Common myeloid progenitor, CD34-positive (primary cell): ENCODE measurements around the gene BACH2.
"Not testable (repeated sequence)": the region's sequence is repeated elsewhere in the genome, so short reads cannot be mapped to it uniquely, and the experiment has no call there.

Source experiments
- CTCF ChIA-PET: fragments of 350-600 bp; sonication (Branson Sonifier 250); formaldehyde crosslinking; loops from one replicate; lab custom pipeline; 2021; ENCODE audit warnings: antibody characterized with exemption; lab: Charles Lee
- POLR2A ChIA-PET: fragments of 350-600 bp; sonication (Branson Sonifier 250); formaldehyde crosslinking; loops from one replicate; lab custom pipeline; 2021; ENCODE audit warnings: antibody characterized with exemption; lab: Charles Lee
- DNase-seq, 3 donors: peaks; one replicate each; pipeline versions ENCODE4 v3.0.0 to v3.0.0-alpha.2; 2013
- H3K27ac ChIP-seq, 2 experiments: 1 replicate in 1 of 2; 2 replicates in 1 of 2; pipeline ENCODE4 v1.7.0; 2013; ENCODE audit warnings: inconsistent platforms in 2 of 2, low read length in 2 of 2, mild to moderate bottlenecking in 2 of 2, low read depth in 1 of 2, moderate library complexity in 1 of 2; ENCODE audit not compliant: severe bottlenecking in 2 of 2, insufficient read depth in 1 of 2, poor library complexity in 1 of 2
- H3K27me3 ChIP-seq, 5 experiments: replicated peaks in 2 of 5; 1 replicate in 3 of 5; 2 replicates in 2 of 5; pipeline versions ENCODE4 v1.6.1 to v1.7.0; 2013; ENCODE audit warnings: low read length in 4 of 5, mild to moderate bottlenecking in 2 of 5, moderate library complexity in 2 of 5, inconsistent platforms in 1 of 5; ENCODE audit not compliant: insufficient read depth in 5 of 5, control insufficient read depth in 4 of 5
- H3K36me3 ChIP-seq, 4 experiments: 1 replicate in 2 of 4; 2 replicates in 2 of 4; pipeline versions ENCODE4 v1.6.1 to v1.7.0; 2013; ENCODE audit warnings: low read length in 3 of 4, control low read depth in 1 of 4, mild to moderate bottlenecking in 1 of 4; ENCODE audit not compliant: control insufficient read depth in 4 of 4, insufficient read depth in 4 of 4
- H3K4me1 ChIP-seq, 4 experiments: 1 replicate in 3 of 4; 2 replicates in 1 of 4; pipeline versions ENCODE4 v1.6.1 to v1.7.1; 2013; ENCODE audit warnings: low read length in 3 of 4, mild to moderate bottlenecking in 3 of 4, control low read depth in 1 of 4, inconsistent platforms in 1 of 4, moderate library complexity in 1 of 4; ENCODE audit not compliant: control insufficient read depth in 4 of 4, insufficient read depth in 4 of 4; ENCODE audit errors: control extremely low read depth in 1 of 4
- H3K4me3 ChIP-seq, 7 experiments: 1 replicate in 4 of 7; 2 replicates in 3 of 7; pipeline versions ENCODE4 v1.5.1 to v1.7.0; 2013; ENCODE audit warnings: mild to moderate bottlenecking in 7 of 7, low read length in 6 of 7, moderate library complexity in 6 of 7, inconsistent platforms in 2 of 7, low read depth in 2 of 7, control low read depth in 1 of 7; ENCODE audit not compliant: insufficient read depth in 4 of 7, control insufficient read depth in 1 of 7; ENCODE audit errors: extremely low read depth in 1 of 7
- H3K9me3 ChIP-seq, 5 experiments: 1 replicate in 4 of 5; 2 replicates in 1 of 5; pipeline versions ENCODE4 v1.6.1 to v1.7.1; 2013; ENCODE audit warnings: low read length in 4 of 5, mild to moderate bottlenecking in 2 of 5, inconsistent platforms in 1 of 5, low read depth in 1 of 5, moderate library complexity in 1 of 5; ENCODE audit not compliant: control insufficient read depth in 4 of 5, insufficient read depth in 2 of 5; ENCODE audit errors: control extremely low read depth in 1 of 5
- WGBS: methylation state at CpG from one replicate; pipeline ENCODE4 v1.1.5; 2013; ENCODE audit not compliant: insufficient coverage; 5-methylcytosine and 5-hydroxymethylcytosine counted together

Gene BACH2

GRCh38 chr6:90136176-90136575 is 160.5 kb downstream of the BACH2 start:
- Histone ChIP-seq H3K4me3 (no peak overlapping the region), H3K9me3 (no peaks in the 10 kb centered on the region), H3K27me3 (no peaks in the 10 kb centered on the region), H3K36me3 (no peaks in the 10 kb centered on the region), H3K4me1 (peaks cover 3 to 24% (median 8%) of the 10 kb centered on the region in 4 experiments), H3K27ac (no peak overlapping the region)
- no CpG with 5 or more reads among the region's 2 CpGs for WGBS
- DNase-seq = no peak
- ChIA-PET POLR2A (no interaction called here), CTCF (interaction anchor here (1.6 to 1.7 kb wide), 2 partner anchors 18 to 196 kb away, joined by 4 to 5 read pairs; no protein-coding TSS in a partner anchor)

DNA sequence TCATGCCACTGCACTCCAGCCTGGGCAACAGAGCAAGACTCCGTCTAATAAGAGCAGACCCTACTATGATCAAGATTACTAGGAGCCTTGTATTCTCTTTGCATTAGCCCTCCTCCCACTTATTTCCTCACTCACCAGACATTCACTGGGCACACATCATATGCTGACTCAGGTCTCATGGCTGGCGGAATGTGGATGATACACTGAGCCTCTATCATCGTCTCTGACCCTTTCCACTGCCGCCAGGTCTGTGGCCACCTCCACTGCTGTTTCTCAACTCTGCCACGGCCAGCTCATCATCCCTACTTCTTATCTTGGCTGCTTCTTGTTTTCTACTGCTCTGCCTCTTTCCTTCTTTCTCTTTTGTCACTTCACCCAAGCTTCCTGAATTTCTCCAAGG is 161.0 kb downstream of the BACH2 start:
- H3K36me3 ChIP-seq = no peaks in the 10 kb centered on the region
- H3K4me1 ChIP-seq = peaks cover 3 to 24% (median 8%) of the 10 kb centered on the region in 4 experiments
- POLR2A ChIA-PET = no interaction called here
- no peaks in the 10 kb centered on the region for H3K27me3 ChIP-seq
- DNase-seq = peak in 2 of 3 donors; percentile 31
- 64% methylated on average over 4 of the region's 5 CpGs for WGBS
- no peaks in the 10 kb centered on the region for H3K9me3 ChIP-seq
- no peak overlapping the region for H3K4me3 ChIP-seq
- CTCF ChIA-PET = no interaction called here
- no peak overlapping the region for H3K27ac ChIP-seq

DNA sequence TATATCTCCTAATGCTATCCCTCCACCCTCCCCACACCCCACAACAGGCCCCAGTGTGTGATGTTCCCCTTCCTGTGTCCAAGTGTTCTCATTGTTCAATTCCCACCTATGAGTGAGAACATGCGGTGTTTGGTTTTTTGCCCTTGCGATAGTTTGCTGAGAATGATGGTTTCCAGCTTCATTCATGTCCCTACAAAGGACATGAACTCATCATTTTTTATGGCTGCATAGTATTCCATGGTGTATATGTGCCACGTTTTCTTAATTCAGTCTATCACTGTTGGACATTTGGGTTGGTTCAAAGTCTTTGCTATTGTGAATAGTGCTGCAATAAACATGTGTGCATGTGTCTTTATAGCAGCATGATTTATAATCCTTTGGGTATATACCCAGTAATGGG is 163.0 kb downstream of the BACH2 start:
- POLR2A ChIA-PET, CTCF ChIA-PET, H3K36me3 ChIP-seq, H3K27ac ChIP-seq, H3K27me3 ChIP-seq, DNase-seq, H3K4me3 ChIP-seq, H3K9me3 ChIP-seq: not testable (repeated sequence)
- H3K4me1 ChIP-seq = peaks cover 3 to 21% (median 8%) of the 10 kb centered on the region in 4 experiments
- whole genome bisulfite sequencing = no CpG with 5 or more reads among the region's 3 CpGs

DNA sequence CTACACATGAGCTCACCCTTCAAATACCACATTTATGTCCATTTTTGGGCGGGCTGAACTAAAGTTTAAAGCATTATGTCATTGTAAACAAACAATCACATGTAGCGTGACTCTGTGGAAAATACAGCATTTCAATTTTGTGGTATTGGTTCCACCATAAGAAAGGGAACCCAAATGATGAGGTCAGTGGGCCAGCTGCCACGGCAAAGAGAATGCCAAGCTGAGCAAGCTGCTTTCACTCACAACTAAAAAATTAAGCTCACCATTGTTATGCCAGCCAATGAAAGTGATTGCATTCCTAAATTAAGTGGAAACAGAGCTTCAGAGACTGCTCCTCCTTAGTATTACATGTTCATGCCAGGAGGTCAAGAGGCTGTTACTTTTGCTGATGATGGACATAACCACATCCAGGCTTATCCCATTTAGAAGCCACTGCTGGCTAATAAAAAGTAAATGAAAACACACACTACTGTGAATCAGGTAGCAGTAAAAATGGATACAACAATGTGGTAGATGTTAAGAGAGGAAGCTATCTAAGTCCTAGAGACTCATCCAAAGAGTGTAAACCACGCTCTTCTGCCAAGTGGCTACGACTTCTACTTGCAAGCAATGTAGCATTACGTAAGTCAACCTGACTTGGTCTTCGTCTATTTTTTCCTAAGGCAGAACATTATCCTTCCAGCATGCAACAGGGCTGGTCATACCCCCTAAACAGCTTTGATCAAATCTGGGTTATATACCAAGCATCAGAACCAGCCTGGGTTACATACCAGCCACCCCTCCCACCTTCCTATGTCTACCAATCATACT is 164.8 kb downstream of the BACH2 start:
- peaks cover 7 to 20% (median 13%) of the 10 kb centered on the region in 4 experiments for H3K4me1 ChIP-seq
- H3K36me3 ChIP-seq = peaks cover 0 to 2% (median 0%) of the 10 kb centered on the region in 4 experiments
- ChIA-PET POLR2A (interaction anchor here (0.5 kb wide), 1 partner anchor 252 kb away, joined by 3 read pairs; no protein-coding TSS in a partner anchor), CTCF (interaction anchor here (0.8 to 3.5 kb wide), 4 partner anchors 12 to 132 kb away, joined by 3 to 14 read pairs (median 3); no protein-coding TSS in a partner anchor)
- WGBS = 95% methylated on average over 6 of the region's 7 CpGs
- H3K9me3 ChIP-seq = no peaks in the 10 kb centered on the region
- no peak overlapping the region for H3K4me3 ChIP-seq
- no peak for DNase-seq
- H3K27me3 ChIP-seq = no peaks in the 10 kb centered on the region
- H3K27ac ChIP-seq = no peak overlapping the region

GRCh38 chr6:90131125-90131524 is 165.5 kb downstream of the BACH2 start:
- Histone ChIP-seq H3K36me3 (peaks cover 0 to 4% (median 0%) of the 10 kb centered on the region in 4 experiments), H3K27ac (no peak overlapping the region), H3K27me3 (no peaks in the 10 kb centered on the region), H3K4me3 (no peak overlapping the region), H3K9me3 (no peaks in the 10 kb centered on the region), H3K4me1 (peaks cover 7 to 23% (median 15%) of the 10 kb centered on the region in 4 experiments)
- ChIA-PET POLR2A (interaction anchor here (0.5 kb wide), 1 partner anchor 253 kb away, joined by 3 read pairs; no protein-coding TSS in a partner anchor), CTCF (interaction anchor here (0.8 to 3.5 kb wide), 4 partner anchors 11 to 132 kb away, joined by 3 to 14 read pairs (median 3); no protein-coding TSS in a partner anchor)
- DNase-seq = no peak
- no CpG with 5 or more reads among the region's 1 CpG for WGBS

- H3K4me1 ChIP-seq = peaks cover 3 to 15% (median 12%) of the 10 kb centered on the region in 4 experiments
- POLR2A ChIA-PET, H3K27ac ChIP-seq, H3K27me3 ChIP-seq, CTCF ChIA-PET, H3K36me3 ChIP-seq, H3K4me3 ChIP-seq, DNase-seq, H3K9me3 ChIP-seq: not testable (repeated sequence)
- WGBS = no CpG with 5 or more reads among the region's 2 CpGs
These were observed 168.0 kb downstream of the BACH2 start for GRCh38 chr6:90128687-90129086.

DNA sequence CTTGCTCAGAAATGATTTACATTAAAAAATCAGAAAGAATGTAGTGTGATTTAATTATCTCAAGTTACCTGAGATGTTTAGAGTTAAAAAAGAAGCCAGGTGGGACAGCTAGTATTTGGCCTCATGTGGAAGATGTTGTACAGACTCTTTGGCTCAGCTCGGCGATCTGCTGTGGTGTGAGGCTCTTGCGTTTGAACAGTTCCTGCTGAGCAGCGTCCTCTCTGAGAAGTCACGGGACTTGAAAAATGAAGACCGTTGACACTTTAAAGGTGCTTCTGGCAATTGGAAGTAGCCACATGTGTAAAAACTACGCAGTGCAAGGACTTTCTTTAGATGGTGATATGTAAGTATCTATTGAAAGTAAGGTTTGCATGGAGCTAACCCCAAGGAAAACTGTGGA is 169.0 kb downstream of the BACH2 start:
- Histone ChIP-seq H3K9me3 (no peaks in the 10 kb centered on the region), H3K27ac (no peak overlapping the region), H3K4me3 (peak overlapping the region in 1 of 7 experiments; percentile 13), H3K36me3 (peaks cover 0 to 4% (median 0%) of the 10 kb centered on the region in 4 experiments), H3K27me3 (no peaks in the 10 kb centered on the region), H3K4me1 (peaks cover 3 to 15% (median 10%) of the 10 kb centered on the region in 4 experiments)
- DNase-seq = peak in 2 of 3 donors; percentile 46 to 55
- 27% methylated on average over 4 of the region's 7 CpGs for WGBS
- ChIA-PET CTCF (interaction anchor here (1.0 to 1.5 kb wide), 2 partner anchors 9 to 10 kb away, joined by 3 read pairs; no protein-coding TSS in a partner anchor), POLR2A (no interaction called here)
